HG02938 (cell line): ENCODE data around the gene TSPAN3.
A peak's percentile ranks its signal among the peaks of the same experiment; 100 is the strongest.

ENCODE experiments used
- ATAC-seq: cut with Tn5 transposase; IDR thresholded peaks from one replicate; pipeline ENCODE4 v1.9.1; 2021; ENCODE audit warnings: mild to moderate bottlenecking, moderate library complexity; ENCODE audit not compliant: unreplicated experiment

Gene TSPAN3

GRCh38 chr15:77085297-77085696 is 14.4 kb upstream of the TSPAN3 start:
- ATAC-seq, result no peak

- ATAC-seq, result no peak
Observed at GRCh38 chr15:77084436-77084835, 13.5 kb upstream of the TSPAN3 start.

- no peak for ATAC-seq
Observed at GRCh38 chr15:77083381-77084160, 12.7 kb upstream of the TSPAN3 start.

GRCh38 chr15:77081971-77082370 is 11.1 kb upstream of the TSPAN3 start:
- ATAC-seq, result no peak

- no peak for ATAC-seq
Observed at GRCh38 chr15:77076323-77076915, 5.5 kb upstream of the TSPAN3 start.

GRCh38 chr15:77075528-77075927 is 4.6 kb upstream of the TSPAN3 start:
- ATAC-seq, result no peak

GRCh38 chr15:77074350-77074749 is 3.4 kb upstream of the TSPAN3 start:
- ATAC-seq, result no peak

GRCh38 chr15:77071305-77072223 is 655 bp upstream of the TSPAN3 start:
- ATAC-seq, result no peak

- no peak for ATAC-seq
Observed at GRCh38 chr15:77070180-77070494, 772 bp downstream of the TSPAN3 start.

- no peak for ATAC-seq
Observed at GRCh38 chr15:77069521-77070121, 1.3 kb downstream of the TSPAN3 start.

GRCh38 chr15:77068633-77069032 is 2.3 kb downstream of the TSPAN3 start:
- no peak for ATAC-seq

- no peak for ATAC-seq
Observed at GRCh38 chr15:77067691-77068367, 3.1 kb downstream of the TSPAN3 start.

GRCh38 chr15:77066971-77067690 is 3.8 kb downstream of the TSPAN3 start:
- no peak for ATAC-seq

GRCh38 chr15:77064539-77065308 is 6.2 kb downstream of the TSPAN3 start:
- no peak for ATAC-seq

GRCh38 chr15:77064063-77064462 is 6.8 kb downstream of the TSPAN3 start:
- no peak for ATAC-seq

- ATAC-seq, result no peak
Observed at GRCh38 chr15:77063249-77063648, 7.7 kb downstream of the TSPAN3 start.

- no peak for ATAC-seq
Observed at GRCh38 chr15:77060546-77060945, 10.4 kb downstream of the TSPAN3 start.

GRCh38 chr15:77059786-77060361 is 11.0 kb downstream of the TSPAN3 start:
- peak; percentile 65 for ATAC-seq

GRCh38 chr15:77058468-77058867 is 12.4 kb downstream of the TSPAN3 start:
- no peak for ATAC-seq
